GM06990 (cell line): ENCODE results near the gene RALGAPA2.

ENCODE experiments used
- DNase-seq: peaks from one replicate; pipeline ENCODE4 v3.0.0-alpha.2; 2011; ENCODE audit not compliant: insufficient read length; ENCODE audit errors: extremely low read depth
- H3K27me3 ChIP-seq: replicated peaks from 2 replicates; pipeline ENCODE4 v1.6.0; 2011; ENCODE audit warnings: low read length; ENCODE audit not compliant: control insufficient read depth, insufficient read depth
- H3K36me3 ChIP-seq: 2 replicates; pipeline ENCODE4 v1.5.1; 2011; ENCODE audit warnings: low read length; ENCODE audit not compliant: control insufficient read depth, insufficient read depth
- H3K4me3 ChIP-seq: replicated peaks from 2 replicates; pipeline ENCODE4 v1.5.1; 2011; ENCODE audit warnings: low read depth, mild to moderate bottlenecking, control low read depth, low read length
- CTCF ChIP-seq: IDR thresholded peaks from 2 replicates; pipeline ENCODE4 v1.5.1; 2011; ENCODE audit warnings: low read length, control low read depth, mild to moderate bottlenecking, inconsistent platforms; ENCODE audit not compliant: insufficient read depth, poor library complexity, severe bottlenecking

Gene RALGAPA2

GRCh38 chr20:20399531-20400500 is 312.6 kb downstream of the RALGAPA2 start:
- H3K36me3 ChIP-seq: no peaks in the 10 kb centered on the region
- no peak for DNase-seq
- no peak overlapping the region for H3K4me3 ChIP-seq
- no peaks in the 10 kb centered on the region for H3K27me3 ChIP-seq
- TF ChIP-seq CTCF: no peak

DNA sequence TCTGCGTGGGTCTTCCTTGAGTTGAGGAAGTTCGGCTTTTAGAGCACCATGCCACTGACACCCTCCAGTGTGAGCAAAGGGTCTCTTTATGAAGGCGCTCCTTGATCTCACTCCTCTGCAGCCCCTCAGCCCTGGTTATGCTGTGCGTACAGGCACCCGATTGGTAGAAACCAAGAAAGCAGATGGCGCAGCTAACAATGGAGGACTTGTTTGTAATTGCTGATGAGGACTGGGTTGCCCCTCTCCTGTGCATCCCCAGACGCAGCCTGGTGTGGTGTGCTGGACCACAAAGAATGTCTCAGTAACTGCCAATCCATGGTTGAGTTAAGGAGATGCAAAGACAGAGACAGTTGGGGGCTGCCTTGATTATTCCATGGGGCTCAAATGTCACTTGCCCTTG is 314.3 kb downstream of the RALGAPA2 start:
- Histone ChIP-seq H3K4me3 (no peak overlapping the region), H3K36me3 (no peaks in the 10 kb centered on the region), H3K27me3 (no peaks in the 10 kb centered on the region)
- no peak for TF ChIP-seq CTCF
- no peak for DNase-seq

GRCh38 chr20:20396794-20397193 is 315.6 kb downstream of the RALGAPA2 start:
- H3K36me3 ChIP-seq: no peaks in the 10 kb centered on the region
- TF ChIP-seq CTCF: no peak
- H3K4me3 ChIP-seq: no peak overlapping the region
- no peaks in the 10 kb centered on the region for H3K27me3 ChIP-seq
- no peak for DNase-seq

GRCh38 chr20:20395903-20396568 is 316.4 kb downstream of the RALGAPA2 start:
- H3K36me3 ChIP-seq: no peaks in the 10 kb centered on the region
- no peak for TF ChIP-seq CTCF
- no peaks in the 10 kb centered on the region for H3K27me3 ChIP-seq
- no peak overlapping the region for H3K4me3 ChIP-seq
- DNase-seq: no peak

DNA sequence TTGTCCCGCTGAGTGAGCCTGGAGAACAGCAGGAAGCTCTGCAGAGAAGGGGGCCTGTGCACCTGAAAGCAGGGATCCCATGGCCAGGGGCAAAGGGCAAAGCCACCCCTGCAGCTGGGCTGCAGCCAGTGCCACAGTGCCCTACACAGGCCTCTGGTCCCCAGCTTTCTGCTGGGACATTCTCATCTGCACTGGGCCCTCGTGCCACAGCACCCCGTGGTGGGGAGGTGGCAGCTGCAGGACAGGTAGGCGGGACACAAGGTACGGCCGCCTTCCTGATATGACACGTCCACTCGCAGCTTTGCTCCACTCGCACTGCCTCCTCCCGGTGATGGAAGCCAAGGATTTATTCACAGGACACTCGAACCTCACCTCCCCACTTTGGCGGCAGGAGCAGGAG is 317.4 kb downstream of the RALGAPA2 start:
- H3K4me3 ChIP-seq: no peak overlapping the region
- H3K27me3 ChIP-seq: no peaks in the 10 kb centered on the region
- no peaks in the 10 kb centered on the region for H3K36me3 ChIP-seq
- TF ChIP-seq CTCF: no peak
- no peak for DNase-seq
